Measurements from ENCODE around the gene G3BP1.
A peak's percentile ranks its signal among the peaks of the same experiment; 100 is the strongest.

GRCh38 chr5:151758430-151759241 is 13.1 kb upstream of the G3BP1 start, which contains the start of gene ATOX1:
- TF ChIP-seq POLR2A (IDR thresholded peaks at IDR 0.05; ENCODE audit: low read length) (peak; percentile 78), GATA1 (IDR thresholded peaks at IDR 0.05; ENCODE audit: low read depth, low read length) (no peak)
